Measurements from ENCODE around the gene KCNH2. TPM values are rescaled to one million over a fixed set of nuclear protein-coding genes. Genes with fewer than 3 reads are reported as not detected.

Gene KCNH2
- polyA plus RNA-seq, 3 donors: not detected

GRCh38 chr7:150966002-150966401, 12.1 kb downstream of the KCNH2 start:
- DNase-seq: no peak
- intact Hi-C loops (cut with micrococcal nuclease): no loop called here
- Histone ChIP-seq H3K27me3 (ENCODE audit: control insufficient read depth in 2 of 2, insufficient read depth in 2 of 2, low read length in 2 of 2) (peaks cover 0 to 14% of the 10 kb centered on the region in 2 donors), H4K20me1 (ENCODE audit: insufficient read depth, low read length) (no peaks in the 10 kb centered on the region), H3K4me2 (replicated peaks; ENCODE audit: extremely low read depth, low read length, poor library complexity, severe bottlenecking) (no peak overlapping the region), H3K9me3 (replicated peaks in 1 of 2; ENCODE audit: control insufficient read depth in 1 of 2, insufficient read depth in 1 of 2, low read length in 2 of 2) (no peaks in the 10 kb centered on the region), H2AFZ (ENCODE audit: insufficient read depth, low read depth, low read length, poor library complexity, severe bottlenecking) (no peak overlapping the region), H3K4me1 (ENCODE audit: control insufficient read depth in 1 of 2, insufficient read depth in 2 of 2, low read length in 2 of 2) (no peaks in the 10 kb centered on the region), H3K79me2 (ENCODE audit: insufficient read depth, low read length) (no peaks in the 10 kb centered on the region), H3K4me3 (replicated peaks in 1 of 3; ENCODE audit: low read depth in 2 of 3, low read length in 3 of 3) (no peak overlapping the region), H3K36me3 (replicated peaks in 1 of 2; ENCODE audit: control insufficient read depth in 1 of 2, insufficient read depth in 2 of 2, low read length in 2 of 2) (no peaks in the 10 kb centered on the region), H3K9ac (ENCODE audit: insufficient read depth, low read length, poor library complexity, severe bottlenecking) (no peak overlapping the region), H3K27ac (ENCODE audit: low read depth in 1 of 2, low read length in 2 of 2) (no peak overlapping the region)
- 71% methylated on average over 1 of the region's 1 CpG for WGBS (ENCODE audit: insufficient coverage)
- Mint-ChIP-seq H3K27me3 (ENCODE audit: low read depth in 3 of 3) (peaks cover 21 to 75% (median 31%) of the 10 kb centered on the region in 3 donors), H3K9me3 (no peaks in the 10 kb centered on the region), H3K27ac (no peak overlapping the region), H3K4me3 (no peak overlapping the region), H3K36me3 (no peaks in the 10 kb centered on the region), H3K4me1 (peaks cover 7% of the 10 kb centered on the region)
- no peak for TF ChIP-seq CTCF (IDR thresholded peaks at IDR 0.05)

GRCh38 chr7:150965273-150965830, 12.8 kb downstream of the KCNH2 start:
- no peaks in the 10 kb centered on the region for H3K36me3 Mint-ChIP-seq
- no peak overlapping the region for H3K9ac ChIP-seq (ENCODE audit: insufficient read depth, low read length, poor library complexity, severe bottlenecking)
- no peaks in the 10 kb centered on the region for H3K36me3 ChIP-seq (replicated peaks in 1 of 2; ENCODE audit: control insufficient read depth in 1 of 2, insufficient read depth in 2 of 2, low read length in 2 of 2)
- no peak overlapping the region for H2AFZ ChIP-seq (ENCODE audit: insufficient read depth, low read depth, low read length, poor library complexity, severe bottlenecking)
- H3K27ac ChIP-seq (ENCODE audit: low read depth in 1 of 2, low read length in 2 of 2): no peak overlapping the region
- H3K27ac Mint-ChIP-seq: no peak overlapping the region
- no peak for DNase-seq
- peaks cover 0 to 3% (median 0%) of the 10 kb centered on the region in 7 donors for H3K9me3 Mint-ChIP-seq
- 76% methylated on average over 9 of the region's 16 CpGs for WGBS (ENCODE audit: insufficient coverage)
- peaks cover 0 to 17% of the 10 kb centered on the region in 2 donors for H3K27me3 ChIP-seq (ENCODE audit: control insufficient read depth in 2 of 2, insufficient read depth in 2 of 2, low read length in 2 of 2)
- no peaks in the 10 kb centered on the region for H4K20me1 ChIP-seq (ENCODE audit: insufficient read depth, low read length)
- no peaks in the 10 kb centered on the region for H3K79me2 ChIP-seq (ENCODE audit: insufficient read depth, low read length)
- no peaks in the 10 kb centered on the region for H3K4me1 ChIP-seq (ENCODE audit: control insufficient read depth in 1 of 2, insufficient read depth in 2 of 2, low read length in 2 of 2)
- peaks cover 22 to 76% (median 32%) of the 10 kb centered on the region in 3 donors for H3K27me3 Mint-ChIP-seq (ENCODE audit: low read depth in 3 of 3)
- no peak overlapping the region for H3K4me3 ChIP-seq (replicated peaks in 1 of 3; ENCODE audit: low read depth in 2 of 3, low read length in 3 of 3)
- H3K4me3 Mint-ChIP-seq: no peak overlapping the region
- H3K4me1 Mint-ChIP-seq: peaks cover 7% of the 10 kb centered on the region
- no peaks in the 10 kb centered on the region for H3K9me3 ChIP-seq (replicated peaks in 1 of 2; ENCODE audit: control insufficient read depth in 1 of 2, insufficient read depth in 1 of 2, low read length in 2 of 2)
- no peak for TF ChIP-seq CTCF (IDR thresholded peaks at IDR 0.05)
- H3K4me2 ChIP-seq (replicated peaks; ENCODE audit: extremely low read depth, low read length, poor library complexity, severe bottlenecking): no peak overlapping the region
- intact Hi-C loops (cut with micrococcal nuclease): no loop called here
